GM21528 (cell line): Measurements from ENCODE around the gene OVOL2.
"Not testable (repeated sequence)": the region's sequence is repeated elsewhere in the genome, so short reads cannot be mapped to it uniquely, and the experiment has no call there.

Experiments used
- ATAC-seq: cut with Tn5 transposase; IDR thresholded peaks from one replicate; pipeline ENCODE4 v1.9.1; 2021; ENCODE audit warnings: mild to moderate bottlenecking, moderate library complexity; ENCODE audit not compliant: unreplicated experiment, low FRiP score

Gene OVOL2

GRCh38 chr20:18058661-18059467 lies 1.1 kb upstream of the OVOL2 start:
- no peak for ATAC-seq

- no peak for ATAC-seq
These were observed 256 bp upstream of the OVOL2 start for GRCh38 chr20:18057994-18058349.

DNA sequence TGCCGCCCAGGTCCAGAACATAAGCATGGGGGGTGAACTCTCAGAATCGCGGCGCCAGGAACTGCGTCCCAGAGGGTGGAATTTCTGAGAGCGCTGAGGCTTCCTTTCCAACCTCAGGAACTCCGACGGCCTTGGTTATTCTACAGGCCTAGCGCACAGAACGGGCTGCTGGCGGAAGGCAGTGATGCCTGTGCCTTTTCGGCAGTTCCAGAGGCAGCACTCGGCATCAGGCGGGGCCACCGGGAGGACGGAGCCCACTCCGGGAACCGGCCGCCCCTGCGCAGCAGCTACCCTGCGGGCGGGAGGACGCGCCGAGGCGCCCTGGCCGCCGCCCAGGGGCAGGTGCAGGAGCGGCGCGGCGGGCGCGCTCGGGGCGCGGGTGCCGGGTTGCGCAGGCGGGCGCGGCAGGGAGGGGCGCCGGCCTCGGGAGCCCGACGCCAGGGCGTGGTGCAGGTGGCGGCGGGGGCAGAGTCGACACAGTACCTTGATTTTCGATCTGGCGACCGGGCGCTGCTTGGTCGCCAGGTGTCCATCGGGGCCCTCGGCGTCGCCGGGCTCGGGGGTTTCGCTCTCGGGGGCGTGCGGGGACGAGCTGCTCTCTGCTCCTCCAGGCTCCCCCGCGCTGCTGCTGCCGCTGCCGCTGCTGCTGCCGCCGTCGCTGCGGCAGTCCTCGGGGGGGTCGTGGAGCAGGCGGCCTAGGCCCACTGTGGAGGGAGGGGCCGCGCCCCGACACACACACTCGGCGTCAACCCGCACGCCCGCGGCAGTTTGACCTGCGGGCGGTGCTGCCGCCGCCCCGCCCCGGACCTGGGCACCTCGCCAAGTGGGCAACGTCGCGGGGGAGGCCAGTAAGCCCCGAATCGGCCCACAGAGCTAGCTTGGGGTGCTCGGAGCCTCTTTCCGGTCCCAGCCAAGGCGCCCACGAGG lies 1.3 kb downstream of the OVOL2 start:
- ATAC-seq: no peak

GRCh38 chr20:18055261-18055660 lies 2.5 kb downstream of the OVOL2 start:
- ATAC-seq: no peak

DNA sequence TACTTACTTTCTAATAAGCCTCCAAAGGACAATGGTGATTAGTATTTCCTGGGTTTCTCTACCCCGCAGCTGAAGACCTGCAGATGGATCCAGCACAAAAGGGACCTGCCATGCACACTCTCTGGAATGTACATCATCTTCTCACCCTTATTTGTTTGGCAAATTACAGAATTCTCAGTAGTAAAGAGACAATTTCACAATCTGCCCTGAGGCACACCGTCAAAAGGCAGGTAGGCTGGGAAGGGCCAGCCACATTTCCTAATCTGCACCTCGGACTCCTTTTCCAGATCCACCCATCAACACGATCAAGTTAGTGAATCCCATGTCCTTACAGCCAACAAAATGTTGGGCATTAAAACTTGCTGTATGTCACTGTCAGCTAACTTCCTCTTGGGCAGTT lies 4.9 kb downstream of the OVOL2 start:
- ATAC-seq: no peak

GRCh38 chr20:18050628-18051027 lies 7.1 kb downstream of the OVOL2 start:
- no peak for ATAC-seq

GRCh38 chr20:18048176-18048575 lies 9.5 kb downstream of the OVOL2 start:
- ATAC-seq: no peak

- no peak for ATAC-seq
These were observed 11.2 kb downstream of the OVOL2 start for GRCh38 chr20:18046535-18046934.

GRCh38 chr20:18042229-18042628 lies 15.5 kb downstream of the OVOL2 start:
- no peak for ATAC-seq

DNA sequence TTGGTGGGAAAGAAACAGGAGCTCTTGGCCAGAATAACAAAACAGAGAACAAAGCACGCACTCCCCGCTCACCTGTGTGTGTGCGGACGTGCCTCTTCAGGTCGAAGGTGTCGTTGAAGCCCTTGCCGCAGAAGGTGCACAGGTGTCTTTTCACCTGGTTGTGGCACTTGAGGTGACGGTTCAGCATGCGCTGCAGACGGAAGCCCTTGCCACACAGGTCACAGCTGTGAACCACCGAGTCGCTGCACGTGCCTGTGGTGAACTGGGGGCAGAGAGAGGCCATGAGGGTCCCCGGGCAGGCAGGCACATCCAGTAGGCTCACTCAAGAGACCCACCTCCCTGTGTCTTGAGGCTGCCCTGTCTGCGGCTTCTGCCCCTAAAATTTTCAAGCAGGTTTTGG lies 16.3 kb downstream of the OVOL2 start:
- no peak for ATAC-seq

DNA sequence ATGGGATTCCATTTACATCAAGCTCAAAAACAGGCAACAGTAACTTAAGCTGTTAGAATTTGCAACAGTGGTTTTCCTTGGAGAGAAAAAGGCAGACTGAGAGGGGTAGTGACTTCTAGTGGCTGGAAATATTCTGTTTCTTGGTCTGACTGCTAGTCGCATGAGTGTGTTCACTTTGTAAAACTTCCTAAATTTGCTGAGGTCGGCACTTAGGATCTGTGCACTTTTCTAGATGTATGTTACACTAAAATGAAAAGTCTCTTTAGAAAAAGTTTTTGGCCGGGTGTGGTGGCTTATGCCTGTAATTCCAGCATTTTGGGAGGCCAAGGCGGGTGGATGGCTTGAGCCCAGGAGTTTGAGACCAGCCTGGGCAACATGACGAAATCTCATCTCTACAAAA lies 18.7 kb downstream of the OVOL2 start:
- no peak for ATAC-seq

DNA sequence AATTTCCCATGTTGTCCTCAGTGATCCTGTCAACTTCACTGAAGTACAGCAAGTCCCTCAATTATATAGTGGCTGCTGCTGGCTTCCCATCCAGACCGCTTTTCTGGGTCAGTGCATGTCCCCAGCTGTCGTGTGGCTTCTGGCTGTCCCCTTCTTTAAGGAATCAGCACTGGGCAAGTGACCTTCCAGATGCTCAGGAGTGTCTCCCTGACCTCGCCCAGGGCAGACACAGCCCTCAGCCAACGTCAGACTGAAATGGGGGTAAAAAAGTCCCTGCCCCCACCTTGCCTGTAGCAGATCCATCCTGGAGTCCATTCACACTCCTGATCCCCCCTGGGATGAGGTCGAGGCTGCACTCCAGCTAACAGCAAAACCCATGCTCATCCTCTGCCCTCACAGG lies 23.7 kb downstream of the OVOL2 start:
- no peak for ATAC-seq

DNA sequence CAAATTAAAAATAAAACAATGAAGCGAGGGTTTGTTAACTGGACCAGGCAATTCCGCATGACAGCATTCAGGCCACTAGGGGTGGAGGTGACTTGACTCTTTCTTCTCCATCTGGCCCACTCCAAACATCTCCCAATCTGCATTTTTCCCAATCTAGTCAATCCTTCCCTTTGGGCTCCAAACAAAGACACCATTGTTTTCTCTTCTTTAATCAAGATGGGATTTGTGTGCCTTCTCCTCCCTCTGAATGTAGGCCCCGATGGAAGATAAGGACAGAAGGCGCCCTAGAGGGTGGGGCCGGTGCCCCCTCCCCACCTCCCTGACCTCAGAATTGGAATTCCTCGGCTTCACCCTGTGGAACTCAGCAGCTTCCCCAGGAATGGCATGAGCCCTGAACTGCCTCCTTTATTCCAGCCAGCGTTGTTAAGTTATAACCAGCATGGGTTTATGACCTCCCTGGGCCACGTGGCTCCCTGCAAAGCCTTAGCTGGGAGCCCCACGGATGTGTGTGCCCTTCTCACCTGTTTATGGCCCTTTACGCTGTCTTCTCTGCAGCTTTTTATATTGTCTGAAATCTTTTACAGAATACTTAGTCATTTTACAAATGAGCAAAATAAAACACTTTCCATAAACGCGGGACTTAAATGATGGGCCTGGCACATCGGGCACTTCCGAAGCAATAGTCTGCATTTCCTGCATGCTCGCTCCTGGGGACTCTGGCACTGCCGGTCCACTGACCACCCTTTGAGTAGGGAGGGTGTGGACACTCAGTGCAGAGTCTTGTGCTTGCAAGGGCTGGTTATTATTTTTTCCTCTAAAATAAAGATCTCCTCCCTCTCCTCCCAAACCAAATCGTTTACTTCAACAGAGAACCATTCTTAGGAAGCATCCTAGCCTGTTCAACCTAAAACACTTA lies 24.5 kb downstream of the OVOL2 start:
- ATAC-seq: no peak

- no peak for ATAC-seq
These were observed 25.7 kb downstream of the OVOL2 start for GRCh38 chr20:18031888-18032509.

DNA sequence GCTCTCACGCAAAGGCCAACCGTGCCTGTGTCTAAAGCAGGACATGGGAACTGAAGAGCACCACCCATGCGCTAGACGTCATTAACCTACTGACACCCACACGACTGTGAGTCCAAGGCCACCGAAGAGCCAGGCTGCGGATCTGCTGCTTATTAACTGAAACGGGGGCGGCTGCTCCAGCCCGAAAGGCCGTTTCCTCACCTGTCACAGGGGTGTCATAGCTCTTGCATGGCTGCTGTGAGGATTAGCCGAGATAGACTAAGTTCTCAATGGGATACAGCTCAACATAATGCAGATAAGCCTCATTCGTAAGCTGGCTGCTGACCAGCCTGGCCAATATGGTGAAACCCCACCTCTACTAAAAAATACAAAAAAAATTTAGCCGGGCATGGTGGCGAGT lies 26.7 kb downstream of the OVOL2 start:
- no peak for ATAC-seq

DNA sequence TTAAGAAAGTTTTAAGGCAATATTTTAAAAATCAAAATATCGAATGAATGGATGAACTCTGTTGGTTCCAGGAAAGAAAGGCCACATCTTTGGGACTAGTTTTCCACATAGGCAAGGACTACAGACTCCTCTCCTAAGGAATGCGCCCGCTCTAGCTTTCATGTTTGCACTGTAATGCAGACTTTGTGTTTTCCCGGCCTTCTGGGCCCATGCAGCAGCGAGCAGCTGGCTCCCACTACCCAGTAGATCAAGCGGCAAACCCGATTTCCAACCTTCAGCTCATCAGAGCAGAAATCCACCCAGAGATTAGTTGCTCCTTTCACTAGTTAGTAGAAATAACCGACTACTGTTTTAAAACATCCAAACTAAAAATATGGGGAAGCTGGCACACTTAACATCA lies 27.7 kb downstream of the OVOL2 start:
- ATAC-seq: no peak

GRCh38 chr20:18027011-18027410 lies 30.7 kb downstream of the OVOL2 start:
- ATAC-seq: not testable (repeated sequence)

DNA sequence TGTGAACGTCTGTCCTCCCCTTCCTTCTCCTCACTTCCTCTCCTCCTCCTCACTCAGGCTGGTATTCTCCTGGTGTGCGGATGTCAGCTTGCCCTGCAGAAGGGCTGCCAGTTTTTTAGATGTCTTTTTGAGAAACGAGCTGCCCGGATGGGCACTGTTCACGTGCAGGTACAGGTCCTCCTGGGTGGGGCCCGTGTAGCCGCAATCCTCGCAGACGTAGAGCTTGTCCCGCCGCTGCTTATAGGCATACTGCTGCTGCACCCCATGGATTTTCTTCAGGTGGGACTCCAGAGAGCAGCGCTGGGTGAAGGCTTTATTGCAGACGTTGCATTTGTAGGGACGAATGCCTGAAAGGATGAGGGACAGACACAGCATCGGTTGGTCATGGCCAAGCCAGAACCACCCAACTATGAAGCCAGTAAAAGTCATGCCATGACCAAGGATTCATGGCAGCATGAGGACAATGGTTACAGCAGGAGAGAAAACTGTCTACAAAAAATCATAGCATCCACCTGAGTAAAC lies 33.0 kb downstream of the OVOL2 start:
- no peak for ATAC-seq

- ATAC-seq: no peak
These were observed 36.8 kb downstream of the OVOL2 start for GRCh38 chr20:18020931-18021330.

- no peak for ATAC-seq
These were observed 38.6 kb downstream of the OVOL2 start for GRCh38 chr20:18019068-18019467.
